Osteoblast (primary cell): Measurements from ENCODE around the gene ABCG1. TPM values are rescaled to one million over a fixed set of nuclear protein-coding genes. Genes with fewer than 3 reads are reported as not detected.

Source experiments
- DNase-seq: peaks from one replicate; pipeline ENCODE4 v3.0.0; 2011; ENCODE audit warnings: low spot score, mixed read lengths; ENCODE audit not compliant: insufficient read length; ENCODE audit errors: missing footprints
- H2AFZ ChIP-seq: 2 replicates; pipeline ENCODE4 v1.6.0; 2011; ENCODE audit warnings: mild to moderate bottlenecking, low read length
- H3K27ac ChIP-seq: 2 replicates; pipeline ENCODE4 v1.5.1; 2011; ENCODE audit warnings: mild to moderate bottlenecking, low read depth, low read length, moderate library complexity
- H3K27me3 ChIP-seq: 2 replicates; pipeline ENCODE4 v1.6.0; 2012; ENCODE audit warnings: mild to moderate bottlenecking, control low read depth, inconsistent platforms, low read length, moderate library complexity; ENCODE audit not compliant: insufficient read depth
- H3K36me3 ChIP-seq: 2 replicates; pipeline ENCODE4 v1.5.1; 2011; ENCODE audit warnings: mild to moderate bottlenecking, low read length, control low read depth, moderate library complexity; ENCODE audit not compliant: insufficient read depth
- H3K4me1 ChIP-seq: 2 replicates; pipeline ENCODE4 v1.5.1; 2011; ENCODE audit warnings: mild to moderate bottlenecking, low read length, control low read depth, moderate library complexity; ENCODE audit not compliant: insufficient read depth
- H3K4me2 ChIP-seq: 2 replicates; pipeline ENCODE4 v1.6.0; 2011; ENCODE audit warnings: mild to moderate bottlenecking, low read length; ENCODE audit not compliant: insufficient read depth
- H3K4me3 ChIP-seq: fragments of 200-600 bp; sonication (generic); 3 replicates; pipeline ENCODE4 v1.5.1; 2012; ENCODE audit warnings: mild to moderate bottlenecking, low read length, inconsistent platforms; ENCODE audit not compliant: insufficient read depth
- H3K79me2 ChIP-seq: 2 replicates; pipeline ENCODE4 v1.6.0; 2012; ENCODE audit warnings: mild to moderate bottlenecking, low read length, control low read depth, inconsistent platforms; ENCODE audit not compliant: insufficient read depth
- H3K9me3 ChIP-seq: 2 replicates; pipeline ENCODE4 v1.5.1; 2011; ENCODE audit warnings: low read depth, low read length, control low read depth
- H4K20me1 ChIP-seq: 2 replicates; pipeline ENCODE4 v1.6.0; 2012; ENCODE audit warnings: mild to moderate bottlenecking, low read length, control low read depth; ENCODE audit not compliant: insufficient read depth
- CTCF ChIP-seq: IDR thresholded peaks from 2 replicates; pipeline ENCODE4 v1.5.1; 2011; ENCODE audit warnings: mild to moderate bottlenecking, low read depth, low read length, moderate library complexity; ENCODE audit errors: extremely low read depth
- total RNA-seq: library from RNA; depleted of rRNA; stranded (reverse); fragments of >200 nt; gene quantifications from 2 replicates; pipeline ENCODE4 v1.2.3, GENCODE V29; 2012

Gene ABCG1
- total RNA-seq, 1 donor: 0.72 TPM

- no peak for DNase-seq
- Histone ChIP-seq H3K27ac (no peak overlapping the region), H2AFZ (no peak overlapping the region), H3K4me1 (no peaks in the 10 kb centered on the region), H4K20me1 (no peaks in the 10 kb centered on the region), H3K4me3 (no peak overlapping the region), H3K27me3 (peaks cover 2% of the 10 kb centered on the region), H3K4me2 (no peak overlapping the region), H3K9me3 (no peaks in the 10 kb centered on the region), H3K36me3 (no peaks in the 10 kb centered on the region), H3K79me2 (no peaks in the 10 kb centered on the region)
- TF ChIP-seq CTCF: no peak
Measured at GRCh38 chr21:42253466-42253865, 34.5 kb downstream of the ABCG1 start.

GRCh38 chr21:42254083-42254482 lies 35.1 kb downstream of the ABCG1 start:
- TF ChIP-seq CTCF: no peak
- Histone ChIP-seq H3K9me3 (no peaks in the 10 kb centered on the region), H3K27me3 (peaks cover 2% of the 10 kb centered on the region), H3K27ac (no peak overlapping the region), H3K36me3 (no peaks in the 10 kb centered on the region), H3K4me3 (no peak overlapping the region), H2AFZ (no peak overlapping the region), H4K20me1 (no peaks in the 10 kb centered on the region), H3K4me1 (no peaks in the 10 kb centered on the region), H3K4me2 (no peak overlapping the region), H3K79me2 (no peaks in the 10 kb centered on the region)
- no peak for DNase-seq

- Histone ChIP-seq H3K4me3 (no peak overlapping the region), H3K36me3 (no peaks in the 10 kb centered on the region), H3K79me2 (no peaks in the 10 kb centered on the region), H3K9me3 (no peaks in the 10 kb centered on the region), H2AFZ (no peak overlapping the region), H3K4me2 (no peak overlapping the region), H3K27ac (no peak overlapping the region), H4K20me1 (no peaks in the 10 kb centered on the region), H3K27me3 (peaks cover 2% of the 10 kb centered on the region), H3K4me1 (no peaks in the 10 kb centered on the region)
- no peak for DNase-seq
- no peak for TF ChIP-seq CTCF
Measured at GRCh38 chr21:42254651-42255601, 36.0 kb downstream of the ABCG1 start.

- H4K20me1 ChIP-seq: no peaks in the 10 kb centered on the region
- H3K4me2 ChIP-seq: no peak overlapping the region
- H3K27me3 ChIP-seq: peaks cover 2% of the 10 kb centered on the region
- no peak for TF ChIP-seq CTCF
- no peaks in the 10 kb centered on the region for H3K79me2 ChIP-seq
- H3K4me1 ChIP-seq: no peaks in the 10 kb centered on the region
- no peak overlapping the region for H3K4me3 ChIP-seq
- no peak overlapping the region for H2AFZ ChIP-seq
- no peak for DNase-seq
- no peaks in the 10 kb centered on the region for H3K9me3 ChIP-seq
- H3K36me3 ChIP-seq: no peaks in the 10 kb centered on the region
- H3K27ac ChIP-seq: no peak overlapping the region
Measured at GRCh38 chr21:42255825-42256224, 36.9 kb downstream of the ABCG1 start.
